Nephron (organoid): ENCODE data around the gene CCDC102B.
A peak's percentile ranks its signal among the peaks of the same experiment; 100 is the strongest.

Experiments used
- H3K27ac Mint-ChIP-seq, 3 experiments: 2 replicates each; pipeline ENCODE4 v1.8.0; 2020; ENCODE audit warnings: mixed read lengths in 3 of 3, mild to moderate bottlenecking in 2 of 3, moderate library complexity in 1 of 3
- H3K27me3 Mint-ChIP-seq: 2 replicates; pipeline ENCODE4 v1.8.0; 2021; ENCODE audit warnings: low read depth, mild to moderate bottlenecking, moderate library complexity, mixed read lengths
- H3K36me3 Mint-ChIP-seq: 2 replicates; pipeline ENCODE4 v1.8.0; 2020; ENCODE audit warnings: low read depth, mixed read lengths
- H3K4me1 Mint-ChIP-seq: 2 replicates; pipeline ENCODE4 v1.8.0; 2020; ENCODE audit warnings: mixed read lengths
- H3K4me3 Mint-ChIP-seq, 3 experiments: 2 replicates each; pipeline ENCODE4 v1.8.0; 2020; ENCODE audit warnings: mild to moderate bottlenecking in 3 of 3, mixed read lengths in 3 of 3, moderate library complexity in 2 of 3
- H3K9me3 Mint-ChIP-seq: 2 replicates; pipeline ENCODE4 v1.8.0; 2020; ENCODE audit warnings: mixed read lengths
- CTCF ChIP-seq, 3 experiments: fragments of 200-600 bp; sonication (generic); IDR thresholded peaks; one replicate each; pipeline ENCODE4 v1.5.0; 2021; ENCODE audit warnings: antibody characterized with exemption in 3 of 3; ENCODE audit not compliant: unreplicated experiment in 3 of 3

CCDC102B gene

GRCh38 chr18:68797871-68798270, at the start of gene CCDC102B:
CCDC102B (plus strand) TSS chr18:68798080; CDS start chr18:68836764, 38,684 bp downstream.
- Mint-ChIP-seq H3K9me3 (no peaks in the 10 kb centered on the region), H3K27me3 (no peaks in the 10 kb centered on the region), H3K4me3 (peak within 1 kb of the TSS in 2 of 3 experiments; percentile 70 to 75), H3K27ac (peak within 1 kb of the TSS in 1 of 3 experiments; percentile 7), H3K4me1 (peaks cover 16% of the 10 kb centered on the region), H3K36me3 (no peaks in the 10 kb centered on the region)
- TF ChIP-seq CTCF (IDR thresholded peaks at IDR 0.05; ENCODE audit: unreplicated experiment in 3 of 3): no peak

- peaks cover 5% of the 10 kb centered on the region for H3K4me1 Mint-ChIP-seq
- no peaks in the 10 kb centered on the region for H3K27me3 Mint-ChIP-seq
- H3K9me3 Mint-ChIP-seq: peaks cover 24% of the 10 kb centered on the region
- no peak for TF ChIP-seq CTCF (IDR thresholded peaks at IDR 0.05; ENCODE audit: unreplicated experiment in 3 of 3)
- H3K36me3 Mint-ChIP-seq: no peaks in the 10 kb centered on the region
- peak overlapping the region; percentile 80 to 86 (median 82) for H3K27ac Mint-ChIP-seq
- no peak overlapping the region for H3K4me3 Mint-ChIP-seq
Observed at GRCh38 chr18:68757126-68757525, 40.8 kb upstream of the CCDC102B start.

- no peaks in the 10 kb centered on the region for H3K36me3 Mint-ChIP-seq
- no peak for TF ChIP-seq CTCF (IDR thresholded peaks at IDR 0.05; ENCODE audit: unreplicated experiment in 3 of 3)
- no peak overlapping the region for H3K27ac Mint-ChIP-seq
- H3K4me3 Mint-ChIP-seq: no peak overlapping the region
- peaks cover 16% of the 10 kb centered on the region for H3K9me3 Mint-ChIP-seq
- H3K27me3 Mint-ChIP-seq: no peaks in the 10 kb centered on the region
- H3K4me1 Mint-ChIP-seq: peaks cover 5% of the 10 kb centered on the region
Observed at GRCh38 chr18:68759308-68759707, 38.6 kb upstream of the CCDC102B start.

GRCh38 chr18:68763083-68763482, 34.8 kb upstream of the CCDC102B start:
- Mint-ChIP-seq H3K9me3 (peaks cover 12% of the 10 kb centered on the region), H3K27me3 (no peaks in the 10 kb centered on the region), H3K27ac (no peak overlapping the region), H3K4me3 (no peak overlapping the region), H3K36me3 (no peaks in the 10 kb centered on the region), H3K4me1 (no peaks in the 10 kb centered on the region)
- TF ChIP-seq CTCF (IDR thresholded peaks at IDR 0.05; ENCODE audit: unreplicated experiment in 3 of 3): no peak

GRCh38 chr18:68764016-68764415, 33.9 kb upstream of the CCDC102B start:
- no peak for TF ChIP-seq CTCF (IDR thresholded peaks at IDR 0.05; ENCODE audit: unreplicated experiment in 3 of 3)
- Mint-ChIP-seq H3K4me3 (no peak overlapping the region), H3K9me3 (peaks cover 4% of the 10 kb centered on the region), H3K4me1 (no peaks in the 10 kb centered on the region), H3K36me3 (no peaks in the 10 kb centered on the region), H3K27me3 (no peaks in the 10 kb centered on the region), H3K27ac (no peak overlapping the region)

GRCh38 chr18:68766433-68766832, 31.4 kb upstream of the CCDC102B start:
- Mint-ChIP-seq H3K36me3 (no peaks in the 10 kb centered on the region), H3K9me3 (peaks cover 6% of the 10 kb centered on the region), H3K27ac (no peak overlapping the region), H3K4me3 (no peak overlapping the region), H3K27me3 (no peaks in the 10 kb centered on the region), H3K4me1 (peaks cover 7% of the 10 kb centered on the region)
- no peak for TF ChIP-seq CTCF (IDR thresholded peaks at IDR 0.05; ENCODE audit: unreplicated experiment in 3 of 3)
